ENCODE measurements around the gene SCUBE3.

DNA sequence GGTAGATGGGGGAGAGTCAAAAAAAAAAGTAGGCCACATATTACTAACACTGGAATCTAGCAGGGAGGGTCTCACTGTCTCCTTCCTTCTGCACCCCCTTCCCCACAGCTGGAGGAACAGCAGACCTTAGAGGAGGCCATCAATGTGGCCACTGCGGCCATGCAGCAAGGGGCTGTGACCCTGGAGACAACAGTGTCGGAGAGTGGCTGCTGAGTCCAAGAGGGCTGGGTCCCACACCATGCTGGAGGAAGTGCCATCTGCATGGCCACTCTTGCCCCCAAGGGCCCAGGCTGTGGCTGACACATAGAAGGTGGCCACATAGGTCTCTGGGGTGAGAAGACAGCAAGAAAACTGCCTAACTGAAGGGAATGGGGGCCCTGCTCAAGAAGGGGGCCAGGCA is 81.3 kb downstream of the SCUBE3 start:
- TF ChIP-seq, protein P1, sequence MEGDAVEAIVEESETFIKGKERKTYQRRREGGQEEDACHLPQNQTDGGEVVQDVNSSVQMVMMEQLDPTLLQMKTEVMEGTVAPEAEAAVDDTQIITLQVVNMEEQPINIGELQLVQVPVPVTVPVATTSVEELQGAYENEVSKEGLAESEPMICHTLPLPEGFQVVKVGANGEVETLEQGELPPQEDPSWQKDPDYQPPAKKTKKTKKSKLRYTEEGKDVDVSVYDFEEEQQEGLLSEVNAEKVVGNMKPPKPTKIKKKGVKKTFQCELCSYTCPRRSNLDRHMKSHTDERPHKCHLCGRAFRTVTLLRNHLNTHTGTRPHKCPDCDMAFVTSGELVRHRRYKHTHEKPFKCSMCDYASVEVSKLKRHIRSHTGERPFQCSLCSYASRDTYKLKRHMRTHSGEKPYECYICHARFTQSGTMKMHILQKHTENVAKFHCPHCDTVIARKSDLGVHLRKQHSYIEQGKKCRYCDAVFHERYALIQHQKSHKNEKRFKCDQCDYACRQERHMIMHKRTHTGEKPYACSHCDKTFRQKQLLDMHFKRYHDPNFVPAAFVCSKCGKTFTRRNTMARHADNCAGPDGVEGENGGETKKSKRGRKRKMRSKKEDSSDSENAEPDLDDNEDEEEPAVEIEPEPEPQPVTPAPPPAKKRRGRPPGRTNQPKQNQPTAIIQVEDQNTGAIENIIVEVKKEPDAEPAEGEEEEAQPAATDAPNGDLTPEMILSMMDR (IDR thresholded peaks at IDR 0.05; ENCODE audit: low read length), result no peak
- TF ChIP-seq EZH2 (IDR thresholded peaks at IDR 0.05; ENCODE audit: borderline replicate concordance, low read length), result no peak
